Measurements from ENCODE around the gene MRPL37.

DNA sequence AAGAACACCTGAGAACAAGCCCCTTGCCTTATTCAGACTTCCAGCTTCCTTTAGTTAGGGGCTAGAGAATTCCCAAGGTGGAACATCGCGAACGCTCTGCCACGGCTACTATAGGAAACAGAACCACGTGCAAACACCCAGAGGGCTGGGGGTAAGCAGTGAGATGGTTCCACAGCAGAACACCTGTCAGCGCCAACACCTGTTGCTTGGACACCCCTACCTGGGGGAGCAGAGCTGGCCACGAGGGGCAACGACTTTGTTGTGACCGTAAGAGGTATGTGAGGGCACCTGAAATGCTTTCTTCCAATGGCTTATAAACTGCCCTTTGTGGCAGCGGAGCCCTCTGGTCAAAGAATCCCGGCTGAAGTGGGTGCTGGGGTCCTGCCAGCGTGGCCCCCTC is 50.7 kb downstream of the MRPL37 start:
- TF ChIP-seq CTCF (IDR thresholded peaks at IDR 0.05) = no peak
- TF ChIP-seq ZFX (IDR thresholded peaks at IDR 0.05; ENCODE audit: borderline replicate concordance) = no peak

All from 22Rv1 (cell line).